Right renal cortex interstitium (tissue), 3 donors: Measurements from ENCODE around the gene PIP4K2B. TPM values are rescaled to one million over a fixed set of nuclear protein-coding genes. Genes with fewer than 3 reads are reported as not detected.

Experiments
- DNase-seq, 3 donors: peaks; one replicate each; pipeline ENCODE4 v3.0.0-alpha.2; 2013; ENCODE audit warnings: low read depth in 3 of 3, low spot score in 2 of 3
- polyA plus RNA-seq, 3 donors: library from polyadenylated mRNA; unstranded; fragments of 120-200 nt; gene quantifications; one replicate each; pipeline ENCODE4 v1.2.1, GENCODE V29; 2013; ENCODE audit not compliant: insufficient read length in 3 of 3

The PIP4K2B gene
- polyA plus RNA-seq, 3 donors = 74.4 to 83.5 (median 81.7) TPM

DNA sequence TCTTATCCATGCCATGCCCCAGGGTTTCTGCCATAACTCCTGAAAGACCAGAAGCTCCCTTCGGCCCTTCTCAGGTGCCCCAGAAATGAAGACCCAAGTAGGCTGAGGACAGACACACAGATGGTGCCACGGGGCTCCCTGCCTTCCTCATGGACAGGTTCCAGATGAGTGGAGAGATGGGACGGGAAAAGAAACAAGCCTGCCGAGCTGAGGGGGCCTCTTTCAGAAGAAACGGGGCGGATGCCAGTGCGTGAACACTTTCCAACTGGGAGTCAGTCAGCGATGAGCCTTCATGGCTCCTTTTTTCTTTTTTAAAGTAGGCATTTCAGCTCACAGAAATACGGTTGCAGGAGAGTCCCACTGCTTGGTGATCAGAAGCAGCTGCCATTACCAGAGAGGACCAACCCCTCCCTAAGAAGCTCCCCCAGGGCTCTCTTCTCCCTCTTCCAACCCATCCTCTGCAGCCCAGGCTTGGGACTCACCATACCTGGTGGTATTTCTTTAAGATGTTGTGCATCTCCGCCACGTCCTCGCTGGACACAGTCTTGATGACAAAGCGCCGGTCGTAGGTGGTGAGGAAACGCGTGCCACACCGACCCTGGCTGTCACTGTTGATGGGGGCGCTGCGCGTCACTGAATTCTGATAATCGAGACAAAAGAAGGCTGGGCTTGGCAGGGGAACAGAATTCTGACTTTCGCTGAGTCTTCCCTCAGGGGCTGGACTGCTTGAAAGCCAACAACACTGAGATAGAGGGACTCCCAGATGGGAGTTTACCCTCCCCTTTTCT, 19.2 kb downstream of the PIP4K2B start:
- DNase-seq = no peak

GRCh38 chr17:38777641-38778250, 21.6 kb downstream of the PIP4K2B start:
- no peak for DNase-seq

- no peak for DNase-seq
These were observed 26.1 kb downstream of the PIP4K2B start for GRCh38 chr17:38773258-38773657.

DNA sequence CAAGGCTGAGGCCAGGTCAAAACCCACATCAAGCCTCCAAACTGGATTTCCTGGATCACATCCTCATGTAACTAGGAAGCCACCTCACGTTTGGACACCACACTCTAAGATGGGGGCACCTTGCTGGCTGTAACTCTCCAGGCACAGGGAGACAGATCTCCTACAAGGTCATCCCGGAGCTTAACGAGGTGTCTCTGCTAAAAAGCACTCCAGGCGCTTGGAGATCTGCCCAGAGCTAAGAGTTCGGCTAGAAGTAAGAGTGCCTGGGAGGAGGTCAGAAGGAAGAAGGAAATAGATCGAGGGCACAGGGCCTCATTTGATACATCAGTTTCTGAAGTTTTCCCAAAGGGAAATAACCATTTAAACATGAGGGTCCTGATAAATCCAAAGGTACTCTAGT, 30.9 kb downstream of the PIP4K2B start:
- no peak for DNase-seq

DNA sequence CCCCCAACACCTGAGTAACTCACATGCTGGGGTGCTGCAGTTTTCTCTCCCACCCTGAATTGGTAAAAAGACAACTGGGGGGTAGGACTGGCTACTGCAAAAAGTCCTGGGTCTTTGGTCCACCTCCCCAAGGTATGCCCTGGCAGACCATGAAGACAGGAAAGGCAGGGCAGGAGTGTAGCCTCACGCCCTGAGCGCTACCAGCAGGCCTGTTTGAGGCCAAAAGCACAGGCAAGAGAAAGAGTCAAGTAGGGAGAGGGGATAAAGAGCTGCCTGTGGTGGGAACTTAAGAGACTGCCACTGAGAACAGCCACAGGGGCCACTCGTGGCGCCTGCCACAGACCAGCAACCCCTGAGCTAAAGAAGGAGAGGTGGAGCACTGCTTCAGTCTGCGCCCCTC, 33.0 kb downstream of the PIP4K2B start:
- no peak for DNase-seq

GRCh38 chr17:38762231-38762630, 37.1 kb downstream of the PIP4K2B start:
- DNase-seq = no peak

DNA sequence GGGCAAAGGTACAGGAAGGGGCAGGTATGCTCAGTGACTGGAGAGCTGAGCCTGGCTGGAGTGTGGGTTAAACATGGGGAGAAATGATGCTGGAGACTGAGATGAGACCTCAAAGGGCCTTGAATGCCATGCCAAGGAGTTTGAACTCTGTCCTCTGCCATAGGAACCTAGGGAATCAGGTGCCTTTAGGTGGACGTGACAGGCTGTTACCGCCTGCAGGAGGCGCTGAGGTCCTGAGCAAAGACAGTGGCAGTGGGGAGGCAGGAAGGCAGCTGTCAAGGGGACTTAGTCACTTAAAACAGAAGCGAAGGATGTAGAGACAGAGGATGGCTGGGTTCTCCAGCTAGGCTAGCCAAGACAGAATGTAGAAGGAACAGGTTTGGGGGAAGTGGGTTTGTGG, 37.7 kb downstream of the PIP4K2B start:
- no peak for DNase-seq

DNA sequence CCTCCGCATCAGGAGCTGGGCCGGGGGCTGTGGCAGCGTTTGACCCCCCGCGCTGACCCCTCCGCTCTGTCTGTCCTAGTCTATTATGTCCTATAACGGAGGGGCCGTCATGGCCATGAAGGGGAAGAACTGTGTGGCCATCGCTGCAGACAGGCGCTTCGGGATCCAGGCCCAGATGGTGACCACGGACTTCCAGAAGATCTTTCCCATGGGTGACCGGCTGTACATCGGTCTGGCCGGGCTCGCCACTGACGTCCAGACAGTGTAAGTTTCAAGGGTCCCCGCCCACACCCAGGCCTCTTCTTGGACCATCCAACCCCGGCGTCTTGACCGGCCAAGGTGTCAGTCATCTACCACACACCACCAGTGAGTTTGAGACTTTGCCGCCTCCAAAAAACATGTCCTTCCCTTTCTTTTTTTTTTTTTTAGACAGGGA, 46.3 kb downstream of the PIP4K2B start:
- no peak for DNase-seq

GRCh38 chr17:38752308-38753070, 46.9 kb downstream of the PIP4K2B start, which contains the start of gene PSMB3:
PSMB3 (plus strand) TSS chr17:38752741; CDS start chr17:38752827, 86 bp downstream.
- peak; percentile 95 to 99 (median 98) for DNase-seq

- DNase-seq = no peak
These were observed 47.5 kb downstream of the PIP4K2B start for GRCh38 chr17:38751808-38752307.

- DNase-seq = no peak
These were observed 48.1 kb downstream of the PIP4K2B start for GRCh38 chr17:38751144-38751807.

DNA sequence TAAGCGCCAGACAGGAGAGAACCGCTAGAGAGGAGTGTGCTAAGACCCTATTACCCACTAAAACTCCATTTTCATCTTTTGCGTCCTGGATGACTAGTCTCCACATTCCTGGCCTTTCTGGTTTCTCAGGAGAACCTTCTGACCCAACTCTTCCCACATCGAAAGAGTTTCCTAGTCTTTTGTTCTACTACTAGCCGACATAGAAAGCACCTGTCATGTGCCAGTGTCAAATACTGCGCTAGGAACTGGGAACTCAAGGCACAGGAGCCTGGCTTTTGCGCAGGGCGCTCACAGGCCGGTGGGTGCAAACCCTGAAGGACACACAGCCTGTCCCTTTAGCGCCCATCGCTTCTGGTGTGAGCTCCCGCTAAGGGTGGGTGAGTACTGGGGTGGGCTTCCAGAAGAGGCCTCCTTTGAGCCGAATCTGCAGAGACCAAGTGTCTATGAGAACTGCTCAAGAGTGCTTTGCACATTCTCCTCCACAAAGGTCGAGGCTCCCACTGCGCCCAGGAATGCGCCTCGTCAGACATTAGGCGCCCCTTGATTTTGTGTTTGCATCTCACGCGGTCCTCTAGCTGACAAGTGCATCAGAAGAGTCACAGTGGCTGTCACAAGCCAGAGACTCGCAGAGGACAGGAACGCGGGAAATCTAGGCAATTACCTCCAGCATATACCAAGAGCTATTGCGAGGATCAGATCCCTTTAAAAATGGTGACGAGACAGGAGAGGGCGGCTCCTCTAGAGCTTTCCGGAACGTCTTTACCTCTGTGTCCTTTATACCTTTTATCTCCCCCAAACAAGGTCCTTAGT, 48.8 kb downstream of the PIP4K2B start:
- DNase-seq = no peak

DNA sequence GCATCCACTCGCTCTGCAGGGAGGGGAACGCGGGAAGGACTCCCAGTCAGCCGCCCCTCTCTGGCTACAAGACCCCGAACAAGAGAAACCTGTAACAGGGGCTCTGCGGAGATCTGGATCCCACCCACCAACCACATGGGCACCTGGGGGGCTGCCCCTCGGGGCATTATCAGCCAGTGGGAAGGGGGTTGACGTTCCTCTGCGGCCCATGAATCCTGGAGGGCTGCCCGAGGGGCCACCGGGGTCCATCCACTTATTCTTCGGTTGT, 49.4 kb downstream of the PIP4K2B start:
- no peak for DNase-seq

DNA sequence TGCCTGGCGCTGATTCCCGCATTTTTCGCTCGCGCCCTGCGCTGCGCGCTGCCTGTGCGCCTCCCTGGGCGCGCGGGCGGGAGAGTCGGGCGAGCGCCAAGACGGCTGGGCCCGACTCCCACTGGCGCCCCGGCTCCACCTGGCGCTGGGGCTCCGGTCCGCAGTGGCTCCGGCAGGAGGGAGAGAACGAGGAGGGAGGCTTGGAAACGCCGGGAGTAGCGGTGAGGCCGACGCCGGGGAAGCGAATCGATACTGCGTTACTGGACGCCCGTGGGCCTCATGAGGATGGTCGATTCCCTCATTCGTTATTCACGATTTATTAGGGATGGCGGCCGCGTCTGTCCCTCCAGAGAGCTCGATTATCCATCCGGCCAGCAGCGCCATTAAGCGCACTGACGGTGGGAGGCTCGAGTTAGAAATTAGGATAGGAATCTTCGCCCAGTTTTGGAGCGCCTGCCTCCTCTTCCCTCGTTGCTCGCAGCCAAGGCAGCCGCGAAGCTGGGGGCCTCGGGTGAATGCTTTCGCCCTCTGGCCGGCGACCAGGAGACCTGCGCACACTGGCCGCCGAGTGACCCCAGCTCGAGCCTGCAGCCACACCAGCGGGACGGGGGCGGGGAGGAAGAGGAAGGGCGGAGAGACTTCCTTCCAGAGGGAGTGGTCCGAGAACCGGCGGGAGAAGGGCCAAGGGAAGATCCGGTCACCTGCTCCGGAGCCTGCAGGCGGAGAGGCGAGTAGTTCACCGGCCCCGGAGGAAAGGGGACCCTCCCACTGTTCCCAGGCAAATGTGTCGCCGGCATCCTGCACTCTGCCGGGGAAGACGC, 49.9 kb downstream of the PIP4K2B start:
- no peak for DNase-seq

GRCh38 chr17:38748892-38749222, 50.5 kb downstream of the PIP4K2B start:
- DNase-seq = no peak

- DNase-seq = peak in 2 of 3 donors; percentile 90 to 92
These were observed 51.0 kb downstream of the PIP4K2B start, which contains the start of gene PCGF2 for GRCh38 chr17:38748149-38748891. PCGF2 (minus strand) TSS chr17:38748336; CDS start chr17:38740402, 7,934 bp downstream.

- DNase-seq = no peak
These were observed 51.8 kb downstream of the PIP4K2B start for GRCh38 chr17:38747463-38748148.

GRCh38 chr17:38746849-38747462, 52.4 kb downstream of the PIP4K2B start:
- no peak for DNase-seq
